ENCODE measurements around the gene SYPL1.

DNA sequence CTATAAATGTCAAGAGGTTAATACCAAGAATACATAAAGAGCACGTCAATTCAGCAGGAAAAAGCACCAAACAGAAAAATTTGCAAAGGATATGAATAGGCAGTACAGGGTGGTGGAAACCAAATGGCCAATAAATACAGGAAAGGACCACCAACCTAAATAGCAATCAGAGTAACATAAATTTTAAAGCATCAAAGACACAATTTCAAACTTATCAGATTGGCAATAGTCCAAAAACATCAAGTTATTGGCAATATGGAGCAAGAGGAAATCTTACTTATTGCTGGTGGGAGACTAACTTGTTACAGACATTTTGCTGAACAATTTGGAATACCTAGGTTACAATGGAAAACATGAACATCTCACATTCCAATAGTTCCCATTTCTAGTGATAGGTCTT, 24.1 kb downstream of the SYPL1 start:
- TF ChIP-seq, protein P1, sequence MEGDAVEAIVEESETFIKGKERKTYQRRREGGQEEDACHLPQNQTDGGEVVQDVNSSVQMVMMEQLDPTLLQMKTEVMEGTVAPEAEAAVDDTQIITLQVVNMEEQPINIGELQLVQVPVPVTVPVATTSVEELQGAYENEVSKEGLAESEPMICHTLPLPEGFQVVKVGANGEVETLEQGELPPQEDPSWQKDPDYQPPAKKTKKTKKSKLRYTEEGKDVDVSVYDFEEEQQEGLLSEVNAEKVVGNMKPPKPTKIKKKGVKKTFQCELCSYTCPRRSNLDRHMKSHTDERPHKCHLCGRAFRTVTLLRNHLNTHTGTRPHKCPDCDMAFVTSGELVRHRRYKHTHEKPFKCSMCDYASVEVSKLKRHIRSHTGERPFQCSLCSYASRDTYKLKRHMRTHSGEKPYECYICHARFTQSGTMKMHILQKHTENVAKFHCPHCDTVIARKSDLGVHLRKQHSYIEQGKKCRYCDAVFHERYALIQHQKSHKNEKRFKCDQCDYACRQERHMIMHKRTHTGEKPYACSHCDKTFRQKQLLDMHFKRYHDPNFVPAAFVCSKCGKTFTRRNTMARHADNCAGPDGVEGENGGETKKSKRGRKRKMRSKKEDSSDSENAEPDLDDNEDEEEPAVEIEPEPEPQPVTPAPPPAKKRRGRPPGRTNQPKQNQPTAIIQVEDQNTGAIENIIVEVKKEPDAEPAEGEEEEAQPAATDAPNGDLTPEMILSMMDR (IDR thresholded peaks at IDR 0.05): no peak
- TF ChIP-seq POLR2A (IDR thresholded peaks at IDR 0.05): no peak

Data from upper lobe of left lung (tissue), 4 donors.